ENCODE results near the gene CXCL10. TPM values are rescaled to one million over a fixed set of nuclear protein-coding genes. Genes with fewer than 3 reads are reported as not detected.
"Not testable (repeated sequence)": the region's sequence is repeated elsewhere in the genome, so short reads cannot be mapped to it uniquely, and the experiment has no call there.

Gene CXCL10
- polyA plus RNA-seq, 1 donor: 0.93 TPM

- DNase-seq: no peak
Observed at GRCh38 chr4:76029300-76029699, 6.0 kb upstream of the CXCL10 start.

GRCh38 chr4:76028350-76028765 lies 5.1 kb upstream of the CXCL10 start:
- peak; percentile 36 for DNase-seq

- no peak for DNase-seq
Observed at GRCh38 chr4:76024065-76024464, 768 bp upstream of the CXCL10 start.

- DNase-seq: no peak
Observed at GRCh38 chr4:76022677-76023076, 620 bp downstream of the CXCL10 start.

- no peak for DNase-seq
Observed at GRCh38 chr4:76022031-76022430, 1.3 kb downstream of the CXCL10 start.

- no peak for DNase-seq
Observed at GRCh38 chr4:76017056-76017686, 6.1 kb downstream of the CXCL10 start.

- no peak for DNase-seq
Observed at GRCh38 chr4:76016393-76016792, 6.9 kb downstream of the CXCL10 start.

DNA sequence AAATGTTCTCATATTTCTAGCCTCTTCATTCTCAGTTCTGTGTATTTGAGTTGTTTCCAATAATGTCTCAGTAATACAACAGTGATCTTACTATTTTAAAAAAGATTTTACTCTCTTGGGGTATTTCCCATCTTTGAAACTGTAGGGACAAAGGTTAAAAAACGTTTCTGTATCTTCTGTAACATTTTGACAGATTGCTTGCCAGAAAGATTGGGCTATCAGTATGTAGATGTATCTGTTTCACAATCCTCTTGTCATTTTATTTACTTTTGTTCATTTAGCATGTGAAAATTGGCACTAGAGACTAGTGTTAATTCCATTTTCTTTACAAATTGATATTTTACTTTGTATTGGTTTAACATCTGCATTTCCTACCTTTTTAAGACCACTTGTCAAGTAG lies 9.8 kb downstream of the CXCL10 start:
- no peak for DNase-seq

- DNase-seq: no peak
Observed at GRCh38 chr4:76012388-76012801, 10.9 kb downstream of the CXCL10 start.

- peak; percentile 11 for DNase-seq
Observed at GRCh38 chr4:76011700-76012387, 11.5 kb downstream of the CXCL10 start.

DNA sequence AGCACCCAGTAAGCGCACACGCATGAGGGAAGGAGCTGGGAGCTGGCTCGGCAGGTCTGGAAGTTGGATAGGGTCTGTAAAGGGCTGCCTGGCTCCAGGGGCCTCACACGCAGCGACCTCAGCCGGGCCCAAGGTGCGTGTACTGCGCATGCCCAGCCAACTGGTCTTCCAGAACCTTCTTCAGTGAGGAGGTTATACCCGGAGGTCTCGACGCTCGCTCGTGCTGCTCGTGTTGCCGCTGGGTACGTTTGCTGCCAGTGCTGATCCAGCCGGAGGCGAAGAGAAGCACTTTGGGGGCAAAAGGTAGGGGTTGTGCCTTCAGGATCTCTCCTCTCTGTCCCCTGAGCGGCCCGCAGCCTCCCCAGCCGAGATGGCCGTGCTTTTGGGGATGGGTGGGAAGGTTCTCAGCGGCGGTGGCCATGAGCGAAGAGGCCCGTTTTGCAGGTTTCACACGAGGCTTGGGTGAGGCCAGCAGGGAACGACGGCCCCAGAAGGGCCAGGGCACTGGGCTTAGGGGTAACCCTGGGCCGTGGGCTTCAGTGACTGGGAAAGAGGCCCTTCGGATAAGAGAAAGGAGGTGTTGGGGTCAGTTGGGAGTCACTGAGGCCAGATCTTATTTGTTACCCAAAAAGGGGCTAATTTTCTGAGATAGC lies 12.2 kb downstream of the CXCL10 start:
- no peak for DNase-seq

DNA sequence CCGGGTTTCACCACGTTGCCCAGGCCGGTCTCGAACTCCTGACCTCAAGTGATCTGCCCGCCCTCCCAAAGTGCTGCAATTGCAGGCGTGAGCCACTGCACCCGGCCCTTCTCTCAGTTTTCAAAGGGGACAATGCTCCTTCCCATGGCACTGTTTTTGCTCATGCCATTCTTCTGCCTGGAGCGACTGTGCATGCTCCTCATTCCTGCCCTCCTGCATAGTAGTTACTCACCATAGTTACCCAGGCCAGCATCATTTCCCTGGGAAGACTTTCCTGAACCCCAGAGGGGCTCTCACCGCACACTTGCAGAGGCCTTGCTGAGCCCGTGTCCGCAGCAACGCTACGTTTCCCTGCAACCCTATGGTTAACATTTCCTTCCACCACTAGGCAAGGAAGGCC lies 12.7 kb downstream of the CXCL10 start:
- DNase-seq: no peak

GRCh38 chr4:76009311-76009710 lies 14.0 kb downstream of the CXCL10 start:
- DNase-seq: no peak

DNA sequence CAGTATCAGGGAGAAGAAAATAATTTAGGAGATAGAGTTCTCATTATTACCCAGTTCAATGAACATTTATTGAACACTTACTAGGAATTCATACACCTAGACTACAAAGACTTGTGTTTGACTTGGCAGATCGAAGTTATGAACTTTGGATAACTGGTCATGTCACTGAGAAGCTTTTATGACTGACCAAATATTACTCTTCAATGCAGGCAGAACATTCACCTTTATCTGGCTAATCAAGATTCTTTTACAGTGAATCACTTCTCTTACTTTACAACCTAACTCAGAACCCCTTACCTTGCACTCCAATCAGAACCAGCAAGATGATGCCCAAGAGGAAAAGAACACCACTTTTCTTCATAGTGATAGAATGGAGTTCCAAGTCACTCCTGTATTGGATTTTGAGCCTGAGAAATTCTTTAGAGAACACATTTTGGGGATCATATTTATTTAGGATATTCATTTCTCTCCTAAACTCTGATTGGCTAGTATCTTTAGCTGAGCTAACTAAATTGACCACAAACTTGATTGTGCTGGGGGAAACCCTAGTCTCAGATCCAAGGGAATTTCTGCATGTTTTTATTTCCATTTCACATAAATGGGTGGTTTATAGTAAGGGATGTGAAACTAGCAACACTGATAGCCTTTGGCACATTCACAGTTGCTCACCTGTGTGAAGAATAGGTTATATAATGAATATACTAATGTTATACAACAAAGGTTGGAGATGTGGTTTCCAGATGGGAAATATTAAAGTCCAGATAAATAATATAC lies 16.0 kb downstream of the CXCL10 start, which contains the start of gene CXCL9:
Gene CXCL9, minus strand, starts transcription at position 421 of the 774 bp plus-strand sequence. Its CDS starts 60 bp downstream, at position 361.
- DNase-seq: no peak

- no peak for DNase-seq
Observed at GRCh38 chr4:76003620-76004019, 19.7 kb downstream of the CXCL10 start.

DNA sequence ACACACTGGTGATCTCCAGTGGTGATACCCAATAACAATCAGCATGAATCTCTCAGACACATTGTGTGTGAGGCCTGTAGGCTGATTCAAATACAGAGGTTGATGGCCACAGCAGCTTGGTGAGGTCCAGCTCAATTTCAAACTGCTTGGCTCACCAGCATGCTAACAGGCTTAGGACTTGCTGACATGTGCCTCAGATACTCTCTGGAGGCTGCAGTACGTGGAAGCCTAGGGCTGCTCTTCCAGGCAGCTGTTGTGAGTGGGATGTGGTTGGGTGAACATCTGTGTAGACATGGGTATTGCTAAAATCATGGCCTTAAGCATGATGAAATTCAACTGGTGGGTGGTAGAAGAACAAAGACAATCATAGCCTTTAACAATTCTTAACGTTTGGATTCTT lies 20.3 kb downstream of the CXCL10 start:
- no peak for DNase-seq

- no peak for DNase-seq
Observed at GRCh38 chr4:76002176-76002575, 21.1 kb downstream of the CXCL10 start.

GRCh38 chr4:76001700-76002099 lies 21.6 kb downstream of the CXCL10 start:
- no peak for DNase-seq

DNA sequence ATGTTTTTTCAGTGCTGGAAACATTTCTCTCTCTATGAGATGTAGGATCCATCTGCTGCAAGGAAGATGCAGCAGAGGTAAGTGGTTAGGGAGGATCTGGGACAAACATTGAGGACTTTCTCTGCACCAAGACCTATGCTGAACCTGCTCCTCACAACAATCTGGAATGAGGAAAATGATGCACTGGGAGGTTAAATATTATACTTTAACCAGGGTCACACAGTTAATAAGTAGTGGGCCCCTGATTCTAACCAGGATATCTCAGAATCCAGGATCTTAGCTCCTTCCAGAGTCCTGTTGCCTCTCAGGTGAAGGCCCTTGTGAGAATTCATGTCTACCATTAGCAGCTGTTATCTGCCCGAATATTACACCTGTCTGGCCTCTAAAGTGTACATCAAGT lies 23.0 kb downstream of the CXCL10 start:
- DNase-seq: no peak

DNA sequence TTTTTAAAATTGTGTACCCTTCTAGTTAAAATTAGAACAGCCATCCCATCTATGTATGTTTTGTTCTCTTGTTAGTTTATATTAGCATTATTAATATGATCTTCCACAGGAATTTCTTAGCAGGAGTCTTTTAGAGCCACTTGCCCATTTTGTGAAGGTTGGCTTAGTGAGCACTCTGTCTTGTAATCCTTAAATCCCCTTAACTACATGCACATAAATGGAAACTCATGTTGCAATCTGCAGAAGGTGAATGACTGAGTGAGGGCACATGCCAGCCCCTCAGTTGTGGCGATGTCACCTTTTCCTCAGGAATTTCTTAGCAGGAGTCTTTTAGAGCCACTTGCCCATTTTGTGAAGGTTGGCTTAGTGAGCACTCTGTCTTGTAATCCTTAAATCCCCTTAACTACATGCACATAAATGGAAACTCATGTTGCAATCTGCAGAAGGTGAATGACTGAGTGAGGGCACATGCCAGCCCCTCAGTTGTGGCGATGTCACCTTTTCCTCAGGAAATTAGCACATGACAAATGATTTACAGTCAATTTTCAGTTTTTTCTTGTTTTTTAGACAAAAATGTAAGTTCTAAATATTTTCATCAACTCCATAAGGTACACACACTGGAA lies 24.7 kb downstream of the CXCL10 start:
- DNase-seq: not testable (repeated sequence)

DNA sequence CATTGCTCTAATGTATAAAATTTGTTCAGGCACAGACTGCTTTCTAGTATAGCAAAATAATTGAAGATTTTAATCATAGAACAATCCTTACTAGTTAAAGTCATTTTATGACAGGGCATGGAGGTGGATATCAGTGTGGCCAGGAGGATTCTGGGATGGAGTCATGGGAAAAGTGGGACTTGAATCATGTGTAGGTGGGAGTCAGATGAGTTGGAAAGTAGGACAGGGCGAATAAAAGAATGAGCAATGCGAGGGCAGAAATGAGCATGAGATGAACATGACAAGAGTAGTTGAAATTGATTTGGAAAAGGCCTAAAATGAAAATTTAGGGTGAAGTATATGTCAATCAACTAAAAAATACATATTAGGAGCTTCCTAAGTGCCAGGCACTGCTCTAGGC lies 25.4 kb downstream of the CXCL10 start:
- DNase-seq: no peak

DNA sequence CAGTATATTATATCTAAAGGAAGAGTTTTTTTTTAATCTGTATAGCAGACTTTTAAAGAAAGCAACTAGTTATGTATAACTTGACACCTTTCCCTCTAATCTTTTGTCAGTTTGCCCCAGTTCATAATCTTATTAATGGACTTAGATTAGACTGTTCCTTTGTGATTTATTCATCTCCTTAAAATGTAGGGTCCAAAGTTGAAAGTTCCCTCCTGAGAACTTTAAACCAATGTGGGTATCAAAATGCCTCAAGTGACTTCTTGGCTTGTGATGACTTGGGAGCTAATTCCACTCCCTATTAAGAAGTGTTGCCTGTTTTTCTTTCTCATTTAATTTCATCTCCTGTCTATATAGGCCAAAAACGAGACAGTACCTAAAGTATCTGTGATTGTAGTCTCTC lies 26.2 kb downstream of the CXCL10 start:
- DNase-seq: no peak

All from left kidney (tissue), 2 donors.